Heart left ventricle (tissue), 16 donors: ENCODE results near the gene TMEM9. TPM values are rescaled to one million over a fixed set of nuclear protein-coding genes. Genes with fewer than 3 reads are reported as not detected.

Source experiments
- ATAC-seq, 4 donors: fragments of 200-7000 bp; cut with Tn5 transposase; one replicate each; pipeline ENCODE4 v1.9.1; 2020 to 2022; ENCODE audit warnings: moderate library complexity in 4 of 4, mild to moderate bottlenecking in 3 of 4, moderate number of reproducible peaks in 1 of 4
- DNase-seq, 5 donors: peaks; one replicate each; pipeline ENCODE4 v3.0.0-alpha.2; 2020
- H3K27ac ChIP-seq, 12 donors: fragments of 200-600 bp; sonication (generic) in 4 of 12; one replicate each; pipeline versions ENCODE4 v1.5.0 to v1.8.0; 2016 to 2022; ENCODE audit warnings: mild to moderate bottlenecking in 2 of 12
- H3K27me3 ChIP-seq, 9 donors: fragments of 200-600 bp; sonication (generic) in 2 of 9; one replicate each; pipeline versions ENCODE4 v1.5.1 to v1.8.0; 2016 to 2022; ENCODE audit warnings: mild to moderate bottlenecking in 3 of 9
- H3K36me3 ChIP-seq, 9 donors: fragments of 200-600 bp; sonication (generic) in 2 of 9; one replicate each; pipeline versions ENCODE4 v1.5.0 to v1.8.0; 2018 to 2022; ENCODE audit warnings: mild to moderate bottlenecking in 2 of 9
- H3K4me1 ChIP-seq, 12 donors: fragments of 200-600 bp; sonication (generic) in 4 of 12; one replicate each; pipeline versions ENCODE4 v1.5.0 to v1.8.0; 2016 to 2022; ENCODE audit warnings: mild to moderate bottlenecking in 3 of 12
- H3K4me3 ChIP-seq, 12 donors: fragments of 200-600 bp; sonication (generic) in 4 of 12; one replicate each; pipeline versions ENCODE4 v1.5.0 to v1.8.0; 2017 to 2022; ENCODE audit warnings: mild to moderate bottlenecking in 9 of 12, moderate library complexity in 4 of 12
- H3K9me3 ChIP-seq, 12 donors: fragments of 200-600 bp; sonication (generic) in 4 of 12; one replicate each; pipeline versions ENCODE4 v1.5.0 to v1.8.0; 2016 to 2022; ENCODE audit warnings: mild to moderate bottlenecking in 1 of 12
- CTCF ChIP-seq, 12 donors: fragments of 200-600 bp; sonication (generic) in 4 of 12; IDR thresholded peaks; one replicate each; pipeline versions ENCODE4 v1.5.0 to v1.8.0; 2018 to 2022; ENCODE audit warnings: antibody characterized with exemption in 12 of 12, mild to moderate bottlenecking in 5 of 12
- POLR2A ChIP-seq, 2 donors: fragments of 450-650 bp; IDR thresholded peaks; one replicate each; pipeline ENCODE4 v1.6.1; 2017; ENCODE audit warnings: antibody characterized with exemption in 2 of 2, mild to moderate bottlenecking in 2 of 2, moderate library complexity in 2 of 2
- WGBS, 4 donors: extraction: QIAGEN DNeasy Blood & Tissue Kit in 2 of 4; methylation state at CpG; one replicate each; pipeline versions ENCODE4 v1.1.5 to v1.1.7; 2013 to 2018; 5-methylcytosine and 5-hydroxymethylcytosine counted together
- intact Hi-C, 10 donors: fragments of 100-400 bp; cut with DNase I; formaldehyde crosslinking; loops; one replicate each; pipeline versions ENCODE4 v1.11.1 to v1.14.2; 2022
- polyA plus RNA-seq, 2 donors: library from polyadenylated mRNA; stranded (reverse); fragments of 200-250 nt; gene quantifications; one replicate each; pipeline ENCODE4 v1.2.3, GENCODE V29; 2013
- total RNA-seq, 9 donors: library from RNA; depleted of rRNA in 2 of 9; stranded (reverse); fragments of >200 nt in 2 of 9; fragmentation: NEBNext Ultra II Directional in 3 of 9; extraction: Animal tissue kit (Norgen Biotek cat#: 25700) in 3 of 9; gene quantifications; one replicate each; pipeline versions ENCODE4 v1.1.0 to v1.2.4, GENCODE V29; 2016 to 2023
- donor health status: ischemic (EF 13 %, LVEDD 7.1; RV severe dilation, severe dysfunction).
- donor health status: healthy with polysubstance abuse.
- donor health status: DM: no; HTN: yes; CAD: no.
- donor health status: DM: no; HTN: no; CAD: no.
- donor health status: ischemic (EF 25% LVEDD 6.9; RV normal size, moderate dysfunction).
- donor health status: ischemic (EF 25% LVEDD 5.7; RV mildly dilated, moderate dysfunction).
- donor health status: healthy.
- donor health status: DM: yes; HTN: yes; CAD: no.
- donor health status: ischemic (EF 35%, LVEDD 5.7; RV mildly dilated, moderate dysfunction).
- donor health status: nonischemic (EF 11% LVEDD 7.7; RV severe dilation, severe dysfunction).
- donor health status: DM: yes; HTN: yes; CAD: no.
- donor health status: PGD.
- donor health status: ischemic (EF 29% LVEDD 5.4; RV normal size, mild dysfunction).
- donor health status: nonischemic (EF 23%, LVEDD 6.1; RV moderate dilation, normal function).

TMEM9 gene
- total and polyA plus RNA-seq, 11 donors: 22.4 to 42.9 (median 29.3) TPM

- no peak for ATAC-seq
- H3K27me3 ChIP-seq: peaks cover 0 to 4% (median 0%) of the 10 kb centered on the region in 9 donors
- H3K9me3 ChIP-seq: no peaks in the 10 kb centered on the region
- H3K36me3 ChIP-seq: no peaks in the 10 kb centered on the region
- TF ChIP-seq POLR2A (IDR thresholded peaks at IDR 0.05): no peak
- no peak for TF ChIP-seq CTCF (IDR thresholded peaks at IDR 0.05)
- no peak overlapping the region for H3K4me3 ChIP-seq
- H3K4me1 ChIP-seq: no peaks in the 10 kb centered on the region
- no peak overlapping the region for H3K27ac ChIP-seq
- intact Hi-C loops: no loop called here
- WGBS, 4 donors: 78 to 87% (median 83%) methylated on average over 7 of the region's 7 CpGs
- no peak for DNase-seq
Observed at GRCh38 chr1:201093962-201094361, 60.3 kb downstream of the TMEM9 start.

- no peak overlapping the region for H3K27ac ChIP-seq
- TF ChIP-seq CTCF (IDR thresholded peaks at IDR 0.05): no peak
- TF ChIP-seq POLR2A (IDR thresholded peaks at IDR 0.05): no peak
- H3K9me3 ChIP-seq: no peaks in the 10 kb centered on the region
- intact Hi-C loops: no loop called here
- DNase-seq (no peak), ATAC-seq (no peak)
- 91 to 99% (median 94%) methylated on average over 7 of the region's 7 CpGs for WGBS, 4 donors
- no peaks in the 10 kb centered on the region for H3K4me1 ChIP-seq
- no peaks in the 10 kb centered on the region for H3K36me3 ChIP-seq
- H3K4me3 ChIP-seq: no peak overlapping the region
- H3K27me3 ChIP-seq: peaks cover 0 to 6% (median 0%) of the 10 kb centered on the region in 9 donors
Observed at GRCh38 chr1:201093561-201093960, 60.7 kb downstream of the TMEM9 start.

GRCh38 chr1:201092738-201093137, 61.5 kb downstream of the TMEM9 start:
- TF ChIP-seq POLR2A (IDR thresholded peaks at IDR 0.05) (no peak), CTCF (IDR thresholded peaks at IDR 0.05) (no peak)
- no peak overlapping the region for H3K27ac ChIP-seq
- H3K4me3 ChIP-seq: no peak overlapping the region
- H3K4me1 ChIP-seq: no peaks in the 10 kb centered on the region
- H3K27me3 ChIP-seq: peaks cover 0 to 7% (median 0%) of the 10 kb centered on the region in 9 donors
- ATAC-seq: no peak
- H3K36me3 ChIP-seq: no peaks in the 10 kb centered on the region
- intact Hi-C loops: no loop called here
- H3K9me3 ChIP-seq: no peaks in the 10 kb centered on the region
- DNase-seq: no peak
- WGBS, 4 donors: 84 to 95% (median 91%) methylated on average over 3 of the region's 3 CpGs

- Histone ChIP-seq H3K9me3 (no peaks in the 10 kb centered on the region), H3K27me3 (peaks cover 0 to 10% (median 0%) of the 10 kb centered on the region in 9 donors), H3K4me3 (no peak overlapping the region), H3K4me1 (no peaks in the 10 kb centered on the region), H3K36me3 (no peaks in the 10 kb centered on the region), H3K27ac (no peak overlapping the region)
- 92 to 100% (median 93%) methylated on average over 2 to 4 of the region's 4 CpGs for WGBS, 4 donors
- intact Hi-C loops: no loop called here
- DNase-seq (no peak), ATAC-seq (no peak)
- TF ChIP-seq POLR2A (IDR thresholded peaks at IDR 0.05) (no peak), CTCF (IDR thresholded peaks at IDR 0.05) (no peak)
Observed at GRCh38 chr1:201091256-201091655, 63.0 kb downstream of the TMEM9 start.
